GM10266 (cell line): Measurements from ENCODE around the gene ASAP2.

ENCODE experiments used
- DNase-seq: peaks from one replicate; pipeline ENCODE4 v3.0.0; 2012; ENCODE audit errors: extremely low spot score
- CTCF ChIP-seq: IDR thresholded peaks from 2 replicates; pipeline ENCODE4 v1.5.1; 2012; ENCODE audit warnings: mild to moderate bottlenecking, low read depth; ENCODE audit not compliant: control insufficient read depth, insufficient read depth; ENCODE audit errors: missing control alignments

ASAP2 gene

DNA sequence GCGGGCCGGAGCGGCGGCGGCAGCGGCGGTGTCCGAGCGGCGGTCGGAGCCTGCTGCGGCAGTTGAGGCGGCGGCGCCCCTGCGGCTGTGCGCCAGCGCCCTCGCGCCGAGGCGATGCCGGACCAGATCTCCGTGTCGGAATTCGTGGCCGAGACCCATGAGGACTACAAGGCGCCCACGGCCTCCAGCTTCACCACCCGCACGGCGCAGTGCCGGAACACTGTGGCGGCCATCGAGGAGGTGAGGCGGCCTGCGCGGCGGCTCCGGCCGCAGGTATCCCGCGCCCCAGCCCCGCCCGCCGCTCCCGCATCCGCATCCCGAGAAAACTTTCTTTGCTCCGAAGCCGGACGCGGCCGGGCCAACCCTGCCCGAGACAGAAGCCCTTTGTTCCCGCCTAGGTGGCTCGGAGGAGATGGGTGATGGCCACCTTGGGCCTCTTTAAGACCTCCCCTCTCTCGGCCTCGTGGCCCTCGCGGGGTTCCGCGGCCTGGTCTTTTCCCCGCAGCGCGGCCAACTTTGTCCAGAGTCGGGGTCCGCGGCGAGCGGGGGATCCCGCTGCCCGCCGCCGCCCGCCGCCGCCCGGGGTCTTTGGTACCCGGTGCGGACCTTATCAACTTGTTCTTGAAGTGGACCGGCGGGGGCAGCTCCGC, 504 bp downstream of the ASAP2 start:
- peak; percentile 66 for DNase-seq
- TF ChIP-seq CTCF, result no peak

- DNase-seq, result peak; percentile 55
- no peak for TF ChIP-seq CTCF
These were observed 1.2 kb downstream of the ASAP2 start for GRCh38 chr2:9207641-9208311.

GRCh38 chr2:9208875-9209274, 2.3 kb downstream of the ASAP2 start:
- DNase-seq, result no peak
- TF ChIP-seq CTCF, result no peak

GRCh38 chr2:9210030-9210429, 3.4 kb downstream of the ASAP2 start:
- no peak for TF ChIP-seq CTCF
- DNase-seq, result no peak

DNA sequence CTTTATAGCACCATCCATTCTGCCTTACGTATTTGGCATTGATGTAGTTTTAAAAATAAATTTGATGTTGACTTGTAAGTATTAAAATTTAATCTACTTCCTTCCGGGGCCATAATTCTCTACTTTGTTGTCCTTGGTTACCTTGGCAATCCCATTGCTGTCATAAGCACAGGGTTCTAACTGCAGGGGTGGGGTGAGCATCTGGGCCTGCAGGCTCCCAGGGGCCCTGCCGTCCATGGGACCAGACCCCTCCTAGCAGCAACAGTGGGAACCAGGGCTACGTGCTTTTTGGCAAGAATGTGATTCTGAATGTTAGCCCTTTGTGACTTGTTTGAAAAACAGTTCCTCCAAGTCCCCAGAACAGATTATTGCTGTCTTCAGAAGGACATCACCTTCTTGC, 4.9 kb downstream of the ASAP2 start:
- no peak for TF ChIP-seq CTCF
- no peak for DNase-seq

DNA sequence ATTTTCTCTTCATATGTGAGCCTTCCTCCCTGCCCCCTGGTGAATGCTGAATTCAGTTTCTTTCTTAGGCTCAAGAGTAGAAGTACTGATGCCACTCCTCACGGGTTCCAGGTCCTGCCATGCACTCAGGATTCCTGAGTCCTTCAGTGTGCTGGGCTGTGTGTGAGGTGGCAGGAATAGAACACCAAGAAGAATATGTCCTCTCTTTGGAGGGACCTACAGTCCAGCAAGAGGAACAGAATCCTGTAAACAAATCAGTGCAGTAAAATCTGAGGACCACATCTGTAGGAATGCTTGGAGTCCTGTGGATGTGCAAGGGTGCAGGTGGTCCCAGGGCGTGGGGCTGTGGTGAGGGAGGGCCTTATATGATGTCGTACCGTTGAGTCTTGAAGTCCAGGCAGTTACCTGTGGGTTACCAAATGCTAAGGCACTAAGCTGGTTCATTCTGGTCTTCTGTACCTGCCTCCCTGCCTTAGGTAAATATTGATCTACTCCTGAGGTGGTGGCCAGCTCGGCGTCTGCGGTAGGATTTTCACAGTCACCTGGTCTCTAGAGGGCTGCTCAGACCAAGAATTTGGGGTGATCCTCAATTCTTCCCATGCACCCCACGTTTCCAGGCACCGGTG, 5.5 kb downstream of the ASAP2 start:
- DNase-seq, result no peak

More for the DNA sequence above, 5.5 kb downstream of the ASAP2 start:
- no peak for TF ChIP-seq CTCF
